HS-27A (cell line): ENCODE measurements around the gene ACADL.
"Not testable (repeated sequence)": the region's sequence is repeated elsewhere in the genome, so short reads cannot be mapped to it uniquely, and the experiment has no call there.

Experiments used
- DNase-seq: peaks from one replicate; pipeline ENCODE4 v3.0.0-alpha.2; 2012; ENCODE audit warnings: low read depth, missing footprints

The ACADL gene

DNA sequence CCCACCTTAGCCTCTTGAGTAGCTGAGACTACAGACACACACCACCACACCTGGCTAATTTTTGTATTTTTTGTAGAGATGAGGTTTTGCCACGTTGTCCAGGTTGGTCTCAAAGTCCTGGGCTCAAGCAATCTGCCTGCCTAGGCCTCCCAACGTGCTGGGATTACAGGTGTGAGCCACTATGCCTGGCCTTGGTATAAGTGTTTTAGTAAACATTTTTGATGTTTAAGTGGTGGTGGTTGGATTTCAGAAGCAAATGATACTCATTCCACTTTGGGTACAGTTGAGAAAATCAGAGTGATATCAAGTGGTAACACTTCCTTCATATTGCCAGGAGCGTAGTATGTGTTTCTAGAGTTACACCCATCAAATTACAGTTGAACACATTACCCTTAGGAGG is 25.4 kb downstream of the ACADL start:
- no peak for DNase-seq

DNA sequence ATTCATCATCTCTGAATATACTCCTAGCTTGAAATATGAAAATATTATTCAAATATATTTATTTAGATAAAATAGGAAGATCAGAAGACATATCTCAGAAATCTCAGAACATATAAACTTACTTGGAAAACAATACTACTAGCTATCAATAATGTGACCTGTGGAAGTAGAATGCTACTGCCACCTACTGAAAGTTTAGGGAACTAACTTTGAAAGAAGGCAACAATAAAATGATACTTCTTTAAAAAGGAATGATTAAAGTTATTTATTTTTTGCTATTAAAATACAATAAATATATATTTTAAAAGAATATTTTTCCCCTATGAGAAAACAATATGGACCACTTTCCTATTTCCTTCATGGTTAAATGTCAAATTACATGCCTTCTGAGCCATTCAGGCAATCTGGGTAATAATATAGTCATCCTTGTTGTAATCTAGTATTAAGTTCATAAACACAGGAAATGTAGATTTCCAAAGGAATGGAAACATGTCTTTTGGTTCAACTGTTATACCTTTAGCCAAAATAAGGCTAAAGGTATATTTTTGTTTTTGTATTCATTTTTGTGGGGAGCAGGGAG is 26.0 kb downstream of the ACADL start:
- DNase-seq: no peak

DNA sequence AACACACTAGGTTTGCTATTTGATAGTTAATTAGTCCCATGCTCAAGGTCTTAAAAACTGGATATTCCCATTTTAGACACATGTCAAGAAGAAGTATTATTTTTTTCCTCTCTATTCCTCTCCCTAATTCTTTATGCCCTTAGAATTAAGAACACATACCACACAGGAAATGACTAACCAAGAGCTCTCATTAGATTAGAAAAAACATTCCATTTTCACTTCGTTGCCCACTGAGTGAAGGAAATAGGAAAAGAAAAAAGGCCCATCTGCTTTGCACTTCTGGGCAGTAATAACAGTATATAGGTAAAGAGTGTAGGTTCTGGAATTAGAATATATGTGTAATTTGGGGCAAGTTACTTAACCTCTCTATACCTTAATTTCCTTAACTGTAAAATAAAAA is 26.9 kb downstream of the ACADL start:
- no peak for DNase-seq

DNA sequence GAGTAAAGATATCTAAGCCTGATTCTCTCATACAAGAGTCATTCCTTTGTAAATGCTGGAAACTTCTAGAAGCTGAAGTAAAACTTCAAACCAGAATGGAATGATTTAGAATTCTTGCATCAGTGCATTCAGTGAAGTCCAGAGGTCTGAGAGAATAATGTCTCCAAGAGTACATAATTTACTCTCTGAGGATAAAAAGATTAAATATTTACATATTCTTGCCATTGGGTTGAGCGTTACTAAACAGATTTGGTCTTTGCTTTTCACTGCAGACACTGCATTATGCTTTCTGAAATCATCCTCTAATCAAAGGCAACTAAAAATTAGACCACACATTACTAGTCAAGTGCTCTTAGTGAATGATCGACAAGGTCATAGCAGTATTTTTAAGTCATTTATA is 27.5 kb downstream of the ACADL start:
- DNase-seq: no peak

DNA sequence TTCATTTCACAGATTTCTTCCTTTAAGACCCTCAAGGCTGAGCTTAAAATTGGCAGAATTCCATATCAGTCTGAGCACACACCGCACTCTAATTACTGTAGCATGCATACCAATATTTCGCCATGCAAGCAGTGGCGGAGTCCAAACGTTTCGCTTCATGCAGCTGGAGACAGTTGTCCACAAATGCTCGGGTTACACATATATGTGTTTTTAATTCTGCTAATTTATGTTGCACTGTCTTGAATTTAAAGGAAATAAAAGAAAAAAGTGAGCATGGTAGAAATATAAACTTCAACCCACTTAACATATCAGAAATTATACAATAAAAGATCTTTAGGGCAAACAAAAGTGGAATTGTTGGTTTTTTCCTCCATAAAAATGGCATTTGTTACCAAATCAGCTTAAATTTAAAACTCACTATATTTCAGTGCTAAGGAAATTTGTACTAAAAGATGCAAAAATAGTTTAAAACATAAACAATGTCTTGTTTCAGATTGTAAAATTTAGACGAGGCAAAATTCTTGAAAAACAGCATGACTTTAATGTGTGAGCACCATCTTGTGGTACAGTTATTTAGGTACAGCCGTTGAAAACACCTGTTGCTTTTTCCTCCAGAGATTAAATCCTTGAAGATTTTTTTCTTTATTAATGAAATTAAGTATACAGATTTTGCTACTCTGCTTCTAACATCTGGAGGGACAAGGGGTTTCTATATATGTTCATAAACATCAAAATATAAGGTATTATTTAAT is 30.0 kb downstream of the ACADL start:
- DNase-seq: no peak

DNA sequence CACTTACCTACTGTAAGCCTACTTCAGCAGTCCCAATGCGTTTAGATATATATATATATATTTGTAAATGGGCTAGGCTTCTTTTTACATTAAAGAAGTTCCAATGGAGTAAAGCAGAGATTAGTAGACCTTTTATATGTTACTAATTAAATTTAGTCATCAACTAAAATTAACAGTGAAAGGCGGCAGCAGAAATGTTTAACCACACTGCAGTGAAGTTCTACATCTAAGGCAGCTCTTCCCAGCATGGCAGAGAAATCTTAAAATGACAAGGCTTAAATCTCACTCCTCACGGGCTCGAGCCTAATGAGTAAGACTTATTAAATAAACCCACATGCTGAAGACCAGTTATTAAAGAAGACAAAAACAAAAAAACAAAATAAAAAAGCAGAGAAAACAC is 34.9 kb downstream of the ACADL start:
- DNase-seq: no peak

DNA sequence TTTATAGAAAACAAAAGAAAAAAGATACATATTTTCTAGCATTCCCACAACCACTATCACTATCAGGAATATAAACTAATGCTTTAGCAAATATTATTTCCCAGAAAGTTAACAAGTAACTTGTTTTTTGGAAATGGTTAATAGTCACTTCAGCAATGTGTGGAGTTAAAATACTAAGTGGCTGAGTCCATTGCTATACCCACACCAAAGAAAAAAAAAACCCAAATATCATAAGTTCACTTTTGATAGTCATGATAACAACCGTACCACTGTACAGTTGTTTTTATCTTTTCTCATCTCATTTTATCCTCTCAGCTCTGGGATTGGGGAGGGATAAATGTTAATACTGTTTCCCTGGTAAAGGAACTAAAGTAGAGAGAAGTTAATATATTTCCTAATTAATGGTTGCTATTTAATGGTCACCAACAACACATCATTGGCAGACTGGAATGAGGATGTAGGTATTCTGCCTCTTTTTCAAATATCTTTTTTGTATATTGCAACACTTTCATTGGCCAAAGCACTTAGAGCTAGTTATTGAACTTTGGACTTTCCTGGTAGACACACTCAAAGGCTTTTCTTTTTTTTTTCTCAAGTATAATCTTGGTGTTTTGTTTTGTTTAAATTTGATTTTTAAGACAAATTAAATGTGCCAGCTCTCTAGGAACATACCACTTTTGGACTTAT is 35.7 kb downstream of the ACADL start:
- DNase-seq: no peak

DNA sequence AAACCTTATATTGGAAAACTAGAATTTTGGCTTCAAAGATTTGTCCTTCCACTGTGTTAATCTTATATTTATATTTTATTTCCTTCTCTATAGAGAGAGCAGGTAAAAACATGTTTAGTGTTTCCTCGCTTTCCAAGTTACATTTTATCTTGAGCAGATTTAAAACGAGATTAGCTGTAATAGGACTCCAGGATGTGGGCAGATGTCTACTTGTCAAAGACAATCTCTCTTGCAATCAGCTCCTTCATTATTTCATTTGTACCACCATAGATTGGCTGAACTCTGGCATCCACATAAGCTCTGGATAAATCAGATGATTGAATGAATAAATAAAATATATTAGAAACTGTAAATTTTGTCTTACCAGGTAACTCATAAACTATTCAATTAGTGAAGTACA is 36.5 kb downstream of the ACADL start:
- DNase-seq: no peak

DNA sequence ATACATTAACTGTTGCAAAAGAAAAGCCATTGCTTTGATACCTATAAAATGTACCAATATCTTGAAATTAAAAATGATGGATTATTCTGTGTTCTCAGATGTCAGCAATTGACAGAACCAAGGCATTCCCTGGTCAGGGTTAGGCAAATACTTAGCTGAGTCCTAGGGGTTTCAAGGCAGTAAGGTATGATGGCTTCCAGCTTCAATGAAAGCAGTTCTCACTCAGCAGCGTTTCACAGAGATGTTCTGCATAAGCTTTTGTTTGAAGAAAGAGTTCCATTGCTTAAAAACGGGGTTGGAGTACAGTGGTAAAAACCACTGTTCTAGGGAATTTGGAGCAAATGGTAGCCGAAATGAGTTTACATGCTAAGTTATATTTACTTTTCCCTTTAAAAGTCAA is 37.1 kb downstream of the ACADL start:
- no peak for DNase-seq

DNA sequence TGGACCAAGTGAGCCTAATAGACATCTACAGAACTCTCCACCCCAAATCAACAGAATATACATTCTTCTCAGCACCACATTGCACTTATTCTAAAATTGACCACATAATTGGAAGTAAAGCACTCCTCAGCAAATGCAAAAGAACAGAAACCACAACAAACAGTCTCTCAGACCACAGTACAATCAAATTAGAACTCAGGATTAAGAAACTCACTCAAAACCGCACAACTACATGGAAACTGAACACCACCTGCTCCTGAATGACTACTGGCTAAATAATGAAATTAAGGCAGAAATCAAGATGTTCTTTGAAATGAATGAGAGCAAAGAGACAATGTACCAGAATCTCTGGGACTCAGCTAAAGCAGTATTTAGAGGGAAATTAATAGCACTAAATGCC is 41.3 kb downstream of the ACADL start:
- not testable (repeated sequence) for DNase-seq

DNA sequence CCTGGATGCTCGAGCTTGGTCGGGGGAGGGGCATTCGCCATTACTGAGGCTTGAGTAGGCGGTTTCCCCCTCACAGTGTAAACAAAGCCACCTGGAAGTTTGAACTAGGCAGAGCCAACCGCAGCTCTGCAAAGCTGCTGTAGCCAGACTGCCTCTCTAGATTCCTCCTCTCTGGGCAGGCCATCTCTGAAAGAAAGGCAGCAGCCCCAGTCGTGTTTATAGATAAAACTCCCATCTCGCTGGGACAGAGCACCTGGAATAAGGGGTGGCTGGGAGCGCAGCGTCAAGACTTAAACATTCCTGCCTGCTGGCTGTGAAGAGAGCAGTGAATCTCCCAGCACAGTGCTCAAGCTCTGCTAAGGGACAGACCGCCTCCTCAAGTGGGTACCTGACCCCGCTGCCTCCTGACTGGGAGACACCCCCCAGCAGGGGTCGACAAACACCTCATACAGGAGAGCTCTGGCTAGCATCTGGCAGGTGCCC is 43.6 kb downstream of the ACADL start:
- DNase-seq: not testable (repeated sequence)

DNA sequence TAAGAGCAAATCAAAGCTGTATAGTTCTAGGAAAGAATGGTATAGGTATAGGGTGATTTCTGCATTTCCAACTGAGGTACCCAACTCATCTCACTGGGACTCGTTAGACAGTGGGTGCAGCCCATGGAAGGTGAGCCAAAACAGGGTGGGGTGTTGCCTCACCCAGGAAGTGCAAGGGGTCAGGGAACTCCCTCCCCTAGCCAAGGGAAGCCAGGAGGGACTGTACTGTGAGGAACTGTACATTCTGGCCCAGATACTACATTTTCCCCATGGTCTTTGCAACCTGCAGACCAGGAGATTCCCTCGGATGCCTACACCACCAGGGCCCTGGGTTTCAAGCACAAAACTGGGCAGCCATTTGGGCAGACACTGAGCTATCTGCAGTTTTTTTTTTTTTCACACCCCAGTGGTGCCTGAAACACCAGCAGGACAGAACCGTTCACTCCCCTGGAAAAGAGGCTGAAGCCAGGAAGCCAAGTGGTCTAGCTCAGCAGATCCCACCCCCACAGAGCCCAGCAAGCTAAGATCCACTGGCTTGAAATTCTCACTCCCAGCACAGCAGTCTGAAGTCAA is 44.1 kb downstream of the ACADL start:
- DNase-seq: not testable (repeated sequence)

DNA sequence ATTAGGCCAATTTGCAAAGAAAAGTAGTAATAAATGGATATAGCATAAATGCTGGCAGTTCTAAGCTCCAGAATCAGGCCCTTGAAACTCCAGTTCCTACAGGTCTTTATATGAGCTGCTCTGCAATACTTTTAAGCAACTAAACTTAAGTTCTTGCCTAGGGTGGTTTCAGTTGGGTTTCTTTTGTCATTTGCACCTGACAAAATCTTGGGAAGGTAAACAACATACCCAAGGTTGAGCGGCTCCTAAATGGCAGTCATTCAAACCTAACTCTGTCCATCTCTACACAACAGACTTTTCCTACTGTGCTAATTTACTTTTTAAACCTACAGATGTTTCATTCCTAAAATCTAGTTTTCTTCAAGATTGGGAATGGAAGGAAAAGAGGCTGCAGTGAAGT is 44.8 kb downstream of the ACADL start:
- DNase-seq: no peak

DNA sequence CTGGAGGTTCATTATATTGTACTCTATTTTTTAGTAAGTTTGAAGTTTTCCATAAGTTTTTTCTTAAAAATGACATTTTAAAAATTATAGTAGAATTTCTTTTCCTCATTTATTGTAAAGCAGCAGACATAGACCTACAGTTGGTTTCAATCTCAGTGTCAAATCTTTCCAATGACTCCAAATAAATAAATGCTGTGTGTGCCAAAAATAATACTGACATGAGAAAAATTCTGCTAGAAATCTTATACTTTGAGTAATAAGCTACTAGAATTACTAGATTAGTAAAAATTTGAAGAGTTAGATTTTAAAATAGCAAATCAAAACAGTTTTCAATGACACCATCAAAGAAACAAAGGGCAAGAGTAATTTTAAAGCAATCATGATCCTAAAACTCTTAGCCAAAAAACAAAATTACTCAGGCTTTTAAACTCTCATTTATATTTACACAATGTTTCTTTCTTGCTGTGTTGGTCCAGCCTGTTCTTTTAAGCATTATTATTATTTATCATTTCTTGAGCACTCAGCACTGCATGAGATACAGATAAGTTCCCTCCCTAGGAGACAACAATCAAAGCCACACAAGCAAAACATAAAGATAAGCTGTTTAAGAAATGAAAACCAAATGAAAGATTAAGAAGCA is 45.8 kb downstream of the ACADL start:
- no peak for DNase-seq

DNA sequence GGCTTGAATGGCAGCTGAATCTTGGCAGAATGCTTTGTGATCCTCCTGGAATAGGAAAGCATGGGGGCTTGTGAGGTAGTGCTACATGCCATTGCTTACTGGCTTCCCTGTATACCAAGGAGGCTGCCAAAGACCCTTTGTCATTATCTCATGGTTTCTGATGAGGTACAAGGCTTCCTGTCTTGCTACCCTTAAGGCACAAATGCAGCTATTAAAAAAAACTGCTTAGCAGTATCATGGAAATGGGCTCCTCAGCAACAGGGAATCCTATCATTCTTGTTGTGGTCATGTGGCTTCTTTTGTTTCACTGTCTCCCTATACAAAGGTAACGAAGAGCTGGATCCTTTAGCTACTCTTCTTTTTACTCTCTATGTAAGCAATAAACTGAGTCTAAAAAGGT is 47.5 kb downstream of the ACADL start:
- no peak for DNase-seq

DNA sequence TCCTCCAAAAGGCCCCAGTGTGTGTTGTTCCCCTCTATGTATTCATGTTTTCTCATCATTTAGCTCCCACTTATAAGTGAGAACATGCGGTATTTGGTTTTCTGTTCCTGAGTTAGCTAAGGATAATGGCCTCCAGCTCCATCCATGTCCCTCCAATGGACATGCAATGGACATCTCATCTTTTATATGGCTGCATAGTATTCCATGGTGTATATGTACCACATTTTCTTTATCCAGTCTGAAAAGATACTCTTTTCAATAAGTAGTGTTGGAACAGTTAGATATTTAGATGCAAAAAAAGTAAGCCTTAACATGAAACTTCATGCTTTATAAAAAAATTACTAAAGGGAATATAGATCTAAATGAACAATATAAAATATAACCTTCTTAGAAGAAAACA is 48.1 kb downstream of the ACADL start:
- DNase-seq: not testable (repeated sequence)

DNA sequence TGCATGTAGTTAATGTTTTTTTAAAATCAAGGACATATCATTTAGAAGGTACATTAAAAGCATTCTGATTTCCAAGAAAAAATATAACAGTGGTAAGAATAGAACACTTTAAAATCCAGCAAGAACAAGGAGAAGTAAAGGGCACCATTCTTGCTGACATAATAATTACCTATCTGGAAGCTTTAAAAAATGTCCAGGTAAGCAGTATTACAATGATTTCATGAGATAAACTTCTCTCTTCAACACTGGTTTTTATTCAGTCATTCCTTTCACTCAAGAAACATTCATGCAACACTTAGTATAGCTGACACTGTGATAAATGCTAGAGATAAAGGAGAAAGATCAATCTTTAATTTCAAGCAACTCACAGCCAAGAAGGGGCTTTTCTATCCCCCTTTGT is 51.2 kb downstream of the ACADL start:
- DNase-seq: no peak

DNA sequence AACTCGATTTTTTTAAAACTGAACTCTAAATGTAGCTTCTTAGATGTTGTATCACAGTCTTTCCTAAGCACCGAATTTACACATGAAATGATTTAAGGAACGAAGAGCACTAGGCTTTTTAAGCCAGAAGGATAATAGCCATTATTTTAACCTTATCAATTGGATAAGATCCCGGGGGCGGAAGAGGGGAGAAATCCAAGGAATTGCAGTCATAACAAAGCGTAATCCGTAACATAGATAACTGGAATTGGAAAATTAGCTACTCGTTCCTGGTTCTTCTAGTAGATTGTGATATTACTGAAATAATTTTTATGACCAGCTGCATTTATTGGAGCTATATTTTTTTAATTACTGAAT is 53.0 kb downstream of the ACADL start:
- no peak for DNase-seq

DNA sequence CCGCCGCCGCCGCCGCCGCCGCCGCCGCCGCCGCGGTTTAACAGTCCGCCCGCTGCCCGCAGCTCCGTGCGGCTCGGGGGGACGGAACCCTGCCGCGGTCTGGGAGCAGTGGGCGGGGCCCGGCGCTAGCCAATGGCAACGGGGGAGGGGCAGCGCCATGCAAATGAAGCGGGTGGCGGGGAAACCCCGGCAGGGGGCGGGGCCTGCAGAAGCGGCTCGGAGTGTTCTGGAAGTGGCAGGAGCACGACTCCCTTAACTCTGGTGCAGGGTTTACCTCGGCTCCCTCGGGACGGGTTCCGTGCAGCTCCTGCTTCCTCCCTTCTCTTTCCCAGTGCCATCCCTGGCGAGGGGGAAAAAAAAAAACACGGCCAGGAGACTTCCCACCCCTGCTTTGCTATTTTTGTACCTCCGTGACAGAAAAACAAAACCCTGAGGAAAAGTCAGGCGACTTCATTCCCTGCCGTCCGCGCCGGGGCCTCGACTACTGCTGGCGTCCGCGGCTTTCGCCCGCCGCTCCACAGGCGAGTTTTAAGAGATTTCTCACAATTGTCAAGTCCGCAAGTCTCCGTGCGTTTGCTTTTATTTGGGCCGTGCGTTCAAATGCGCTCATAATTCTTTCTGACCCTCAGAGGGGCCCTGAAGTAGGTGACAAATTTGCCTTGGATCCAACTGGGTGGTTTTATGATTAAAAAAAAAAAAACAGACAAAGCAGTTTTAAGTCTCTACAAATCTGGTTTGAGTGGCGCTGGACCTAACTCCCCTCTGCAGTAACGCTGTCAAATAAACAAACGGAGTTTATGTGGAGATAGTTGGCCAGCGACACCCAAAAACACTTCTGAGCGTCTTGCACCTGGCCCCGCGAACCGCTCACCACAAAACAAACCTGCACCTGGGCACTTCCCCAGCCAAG is 53.7 kb downstream of the ACADL start, which contains the start of gene KANSL1L:
TSS of gene KANSL1L (minus strand) at position 101 of the 910 bp plus-strand sequence. CDS start 16,827 bp downstream, outside the sequence.
- peak; percentile 51 for DNase-seq

DNA sequence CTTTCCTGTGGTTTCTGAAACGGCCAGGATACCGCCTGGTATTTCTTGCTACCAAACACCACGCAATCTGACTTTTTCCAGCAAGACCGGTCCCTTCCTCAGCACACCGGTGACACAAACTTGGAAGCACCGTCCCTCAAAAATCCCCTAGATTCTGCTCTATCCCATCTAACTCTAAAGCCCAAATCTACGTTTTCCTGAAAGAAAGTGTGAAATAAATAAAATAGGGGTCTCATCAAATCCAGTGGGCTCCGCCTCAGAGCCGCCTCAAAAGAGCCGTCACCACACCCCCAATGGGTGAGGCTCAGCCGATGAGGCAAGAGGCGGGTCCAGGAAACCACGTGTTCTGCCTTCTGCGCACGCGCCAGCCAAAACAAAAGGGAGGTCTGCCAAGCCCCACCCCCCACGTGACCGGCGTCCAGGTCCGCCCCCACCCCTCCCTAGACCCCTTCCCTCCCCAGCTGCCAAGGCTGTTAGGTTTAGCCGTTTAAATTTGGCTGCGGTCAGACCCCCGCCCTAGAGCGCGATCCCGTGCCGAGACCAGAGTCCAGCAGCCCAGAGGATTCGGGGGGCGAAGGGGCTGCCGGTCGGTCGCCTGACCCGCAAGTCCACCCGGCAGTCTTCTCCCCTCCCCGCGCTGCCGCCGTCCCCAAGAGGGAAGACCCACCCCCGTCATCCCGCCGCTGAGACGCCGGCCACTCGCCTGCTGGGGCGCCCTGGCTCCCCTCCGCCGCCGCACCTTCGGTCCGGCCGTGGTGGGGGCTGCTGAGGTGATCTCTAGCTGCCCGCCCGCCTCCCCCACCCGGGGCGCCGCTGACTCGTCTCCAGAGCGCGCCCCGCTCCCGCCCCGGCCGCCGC is 54.6 kb downstream of the ACADL start:
- peak; percentile 70 for DNase-seq

DNA sequence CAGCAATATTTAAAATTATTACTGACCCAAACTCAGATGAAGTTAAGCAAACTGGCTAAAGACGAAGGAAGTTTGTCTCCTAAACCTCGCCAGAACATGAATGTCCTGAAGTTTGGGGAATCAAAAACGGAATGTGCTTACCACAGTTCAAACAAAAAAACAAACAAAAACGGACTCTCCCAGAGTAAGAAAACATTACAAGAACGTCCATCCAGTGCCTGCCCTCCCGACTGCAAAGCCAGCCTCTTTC is 55.1 kb downstream of the ACADL start:
- no peak for DNase-seq
